ENCODE measurements around the gene SSR1.
"Not testable (repeated sequence)": the region's sequence is repeated elsewhere in the genome, so short reads cannot be mapped to it uniquely, and the experiment has no call there.

DNA sequence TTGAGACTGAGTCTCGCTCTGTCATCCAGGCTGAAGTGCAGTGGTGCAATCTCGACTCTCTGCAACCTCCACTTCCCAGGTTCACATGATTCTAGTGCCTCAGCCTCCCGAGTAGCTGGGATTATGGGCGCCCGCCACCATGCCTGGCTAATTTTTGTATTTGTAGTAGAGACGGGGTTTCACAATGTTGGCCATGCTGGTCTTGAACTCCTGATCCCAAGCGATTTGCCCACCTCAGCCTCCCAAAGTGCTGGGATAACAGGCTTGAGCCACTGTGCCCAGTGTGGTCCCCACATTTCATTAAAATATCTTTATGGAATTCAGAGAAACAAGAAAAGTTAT is 47.6 kb downstream of the SSR1 start:
- not testable (repeated sequence) for TF ChIP-seq POLR2A, POLR2AphosphoS5, TAF1, POU2F2, SPI1 (IDR thresholded peaks at IDR 0.05; ENCODE audit: low read depth, low read length)

Measured in GM12891 (cell line).